Caki2 (cell line): ENCODE data around the gene RCAN3. TPM values are rescaled to one million over a fixed set of nuclear protein-coding genes. Genes with fewer than 3 reads are reported as not detected.

ENCODE experiments used
- DNase-seq: peaks from one replicate; pipeline ENCODE4 v3.0.0-alpha.2; 2015; ENCODE audit warnings: low read depth
- in situ Hi-C: cut with HindIII; loops from 2 replicates; pipeline ENCODE4 v1.10.0; 2016; ENCODE audit warnings: low sequenced_read_pairs, low pct_unique_long_range_greater_than_20kb, mixed read lengths
- total RNA-seq: library from RNA; depleted of rRNA; stranded (reverse); fragments of >200 nt; shearing (Covaris generic); gene quantifications from 2 replicates; pipeline ENCODE4 v1.2.3, GENCODE V29; 2014; ENCODE audit warnings: low replicate concordance

Gene RCAN3
- total RNA-seq, 1 experiment from 2014 or later: 4.0 TPM

DNA sequence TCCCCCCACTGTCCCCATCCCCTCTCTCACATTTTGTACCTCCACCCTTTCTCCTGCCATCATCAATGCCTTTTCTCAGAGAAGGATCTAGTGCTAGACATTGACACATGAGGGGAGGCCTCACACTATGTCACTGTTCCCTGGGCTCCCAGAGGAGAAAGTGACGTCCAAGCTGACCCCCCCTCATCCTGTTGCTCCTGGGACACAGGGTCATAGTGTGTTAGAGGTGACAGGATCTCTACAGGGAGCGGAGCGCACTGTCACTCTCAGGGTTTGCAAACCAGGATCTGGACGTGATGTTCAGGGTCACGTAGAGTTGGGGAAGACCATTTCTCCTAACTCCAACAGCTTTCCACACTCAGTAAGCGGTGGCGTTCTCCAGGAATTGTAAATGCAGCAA lies 55.8 kb downstream of the RCAN3 start:
- in situ Hi-C loops: no loop called here
- no peak for DNase-seq

DNA sequence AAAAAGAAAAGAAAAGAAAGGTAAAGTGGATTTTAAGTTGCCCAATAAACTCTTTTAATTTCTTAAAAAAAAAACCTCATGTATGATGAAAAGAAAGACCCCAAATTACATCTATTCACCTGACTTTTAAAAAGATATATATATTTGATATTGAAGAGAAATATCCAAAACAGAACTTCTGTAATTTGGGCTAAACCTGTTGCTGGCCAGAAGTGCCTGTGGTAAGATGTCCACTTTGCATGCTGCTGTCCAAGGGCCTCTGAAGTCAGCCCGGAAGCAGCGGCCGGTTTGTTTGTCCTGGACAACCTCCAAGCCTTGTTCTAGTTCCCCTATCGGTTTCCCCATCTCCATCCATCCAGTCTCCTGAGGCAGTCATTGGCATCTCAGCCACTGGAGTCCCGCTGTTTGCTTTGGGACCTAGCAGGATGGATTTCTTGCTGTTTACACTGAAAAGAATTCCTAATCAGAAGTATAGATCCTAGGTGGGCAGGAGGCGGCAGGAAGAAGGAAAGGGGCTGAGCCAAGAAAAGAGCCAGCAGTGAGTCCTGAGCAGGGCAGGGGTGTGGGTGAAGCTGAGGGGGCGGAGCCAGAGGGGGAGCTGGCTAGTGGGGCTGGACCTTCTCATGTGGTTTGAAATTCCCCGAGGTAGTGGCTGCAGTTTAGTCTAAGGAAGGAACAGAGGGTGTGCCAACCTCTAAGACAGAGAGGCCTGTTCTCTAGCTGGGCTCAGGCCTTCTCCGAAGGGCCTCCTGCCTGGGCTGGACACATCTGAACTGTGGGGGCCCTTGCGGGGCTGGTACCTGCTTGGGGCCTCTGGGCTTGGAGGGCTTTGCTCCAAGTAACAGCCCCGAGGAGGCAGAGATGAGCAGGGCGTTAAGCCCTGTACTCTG lies 56.5 kb downstream of the RCAN3 start:
- DNase-seq: peak; percentile 74
- in situ Hi-C loops: no loop called here

DNA sequence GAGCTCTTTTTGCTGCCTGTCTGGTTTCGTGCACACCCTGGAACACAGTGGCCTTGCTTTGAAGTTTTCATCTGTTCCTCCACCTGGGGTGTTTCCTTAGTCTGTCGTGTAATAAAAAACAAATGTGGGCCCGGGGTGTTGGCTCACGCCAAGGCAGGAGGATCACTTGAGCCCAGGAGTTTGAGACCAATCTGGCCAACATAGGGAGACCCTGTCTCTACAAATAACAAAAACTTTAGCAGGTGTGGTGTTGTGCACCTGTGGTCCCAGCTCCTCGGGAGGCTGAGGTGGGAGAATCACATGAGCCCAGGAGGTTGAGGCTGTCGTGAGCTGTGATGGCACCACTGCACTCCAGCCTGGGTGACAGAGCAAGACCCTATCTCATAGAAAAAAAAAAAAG lies 57.7 kb downstream of the RCAN3 start:
- DNase-seq: no peak
- in situ Hi-C loops: no loop called here

DNA sequence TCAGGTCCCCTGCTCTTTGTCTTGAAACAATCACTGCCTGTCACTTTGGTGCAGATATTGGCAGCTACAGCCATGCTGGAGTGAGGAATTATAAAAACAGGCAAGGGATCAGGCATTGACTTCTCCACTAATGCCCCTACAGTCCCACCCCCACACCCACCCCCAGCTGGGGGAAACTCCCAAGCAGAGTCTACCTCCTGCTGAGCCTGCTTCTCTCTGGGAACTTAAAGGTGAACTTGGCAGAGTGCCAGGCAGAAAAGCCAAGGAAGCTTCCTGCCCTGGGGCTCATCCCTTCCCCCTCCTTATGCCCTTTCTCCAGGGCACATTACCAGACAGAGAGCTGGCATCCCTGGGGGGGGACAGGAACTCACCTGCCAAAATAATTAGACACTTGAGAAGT lies 60.0 kb downstream of the RCAN3 start:
- DNase-seq: peak; percentile 23
- in situ Hi-C loops: no loop called here

DNA sequence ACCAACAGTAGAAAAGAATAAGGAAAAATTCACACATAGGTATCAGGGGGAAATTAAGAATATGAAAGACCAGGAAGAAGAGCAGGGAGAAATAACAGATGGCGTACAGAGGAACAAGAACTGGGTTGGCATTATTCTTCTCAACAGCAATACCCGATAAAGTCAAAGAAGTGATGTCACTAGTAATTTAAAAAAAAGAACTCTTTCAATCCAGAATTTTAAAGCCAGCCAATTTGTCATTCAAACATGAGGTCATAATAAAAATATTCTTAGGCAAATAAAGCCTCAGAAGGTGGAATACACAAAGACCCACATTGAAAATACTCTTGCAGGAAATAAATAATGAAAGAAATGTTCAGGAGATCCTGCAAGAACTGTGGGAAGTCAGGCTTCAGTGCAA lies 62.1 kb downstream of the RCAN3 start:
- in situ Hi-C loops: no loop called here
- DNase-seq: no peak

DNA sequence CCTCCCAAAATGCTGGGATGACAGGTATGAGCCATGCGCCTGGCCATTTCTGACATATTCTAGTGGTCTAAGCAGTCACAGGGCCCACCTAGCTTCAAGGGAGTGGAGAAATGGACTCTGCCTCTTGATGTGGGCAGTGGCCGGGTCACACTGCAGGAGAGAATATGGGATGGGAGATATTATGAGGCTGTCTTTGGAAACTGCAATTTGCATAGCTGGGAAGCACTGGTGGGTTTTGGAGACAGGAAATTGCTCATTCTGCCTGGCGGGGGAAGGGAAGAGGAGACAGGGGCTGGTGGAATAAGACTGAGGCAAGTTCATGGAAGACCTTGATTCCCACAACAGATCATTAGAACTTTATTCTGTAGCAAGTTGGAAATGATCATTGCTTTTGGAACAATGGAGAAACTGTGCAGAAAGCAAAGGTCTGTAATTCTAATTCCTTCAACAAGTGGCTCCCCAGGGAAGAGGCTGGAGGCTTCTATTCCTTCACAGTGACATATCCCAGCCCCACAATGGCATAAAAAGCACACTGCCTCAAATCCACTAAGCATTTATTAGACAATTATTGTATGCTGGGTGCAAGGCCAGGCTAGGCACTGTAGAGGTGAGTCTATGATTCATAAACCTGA lies 63.7 kb downstream of the RCAN3 start:
- in situ Hi-C loops: no loop called here
- DNase-seq: no peak

DNA sequence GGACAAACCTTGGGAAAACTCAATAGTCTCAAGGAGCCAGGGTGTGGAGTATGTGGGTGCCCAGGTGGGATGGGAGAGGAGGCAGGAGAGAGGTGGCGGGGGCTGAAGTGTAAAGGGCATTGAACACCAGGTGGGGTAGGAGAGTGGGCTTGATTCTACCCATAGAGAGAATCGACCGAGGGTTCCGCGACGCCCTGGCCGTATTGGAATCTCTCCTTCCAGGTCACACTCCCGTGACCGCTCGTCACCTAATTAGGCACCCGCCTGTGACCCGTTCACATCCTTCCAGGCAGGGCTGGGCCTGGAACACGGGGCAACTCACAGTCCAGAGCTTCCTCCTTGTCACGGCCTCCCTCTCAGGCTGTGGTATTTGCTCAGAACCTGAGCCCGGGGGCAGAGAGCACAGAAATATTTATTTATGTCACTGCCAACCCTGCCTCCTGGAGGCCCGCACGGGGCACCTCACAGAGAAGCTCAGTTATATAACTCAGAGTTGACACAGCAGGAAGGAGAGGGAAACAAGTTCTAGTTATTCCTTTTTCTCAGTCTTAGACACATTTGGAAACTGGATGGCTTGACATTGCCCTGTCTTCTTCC lies 65.3 kb downstream of the RCAN3 start:
- peak; percentile 35 for DNase-seq
- in situ Hi-C loops: no loop called here

DNA sequence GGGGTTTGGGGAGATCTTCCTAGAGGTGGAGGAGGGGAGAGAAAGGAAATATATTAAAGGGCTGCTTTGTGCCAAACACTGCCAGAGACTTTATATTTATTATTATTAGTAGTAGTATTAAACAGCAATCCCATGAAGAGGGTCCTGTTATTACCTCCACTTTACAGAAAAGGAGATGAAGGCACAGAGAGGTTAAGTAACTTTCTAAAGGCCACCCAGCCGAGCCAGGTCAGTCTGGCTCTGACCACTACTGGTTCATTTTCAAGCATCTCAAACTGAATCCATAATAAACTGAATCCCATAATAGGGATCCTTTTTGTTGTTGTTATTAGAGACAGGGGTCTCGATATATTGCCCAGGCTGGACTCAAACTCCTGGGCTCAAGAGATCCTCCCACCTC lies 65.8 kb downstream of the RCAN3 start:
- no peak for DNase-seq
- in situ Hi-C loops: no loop called here

DNA sequence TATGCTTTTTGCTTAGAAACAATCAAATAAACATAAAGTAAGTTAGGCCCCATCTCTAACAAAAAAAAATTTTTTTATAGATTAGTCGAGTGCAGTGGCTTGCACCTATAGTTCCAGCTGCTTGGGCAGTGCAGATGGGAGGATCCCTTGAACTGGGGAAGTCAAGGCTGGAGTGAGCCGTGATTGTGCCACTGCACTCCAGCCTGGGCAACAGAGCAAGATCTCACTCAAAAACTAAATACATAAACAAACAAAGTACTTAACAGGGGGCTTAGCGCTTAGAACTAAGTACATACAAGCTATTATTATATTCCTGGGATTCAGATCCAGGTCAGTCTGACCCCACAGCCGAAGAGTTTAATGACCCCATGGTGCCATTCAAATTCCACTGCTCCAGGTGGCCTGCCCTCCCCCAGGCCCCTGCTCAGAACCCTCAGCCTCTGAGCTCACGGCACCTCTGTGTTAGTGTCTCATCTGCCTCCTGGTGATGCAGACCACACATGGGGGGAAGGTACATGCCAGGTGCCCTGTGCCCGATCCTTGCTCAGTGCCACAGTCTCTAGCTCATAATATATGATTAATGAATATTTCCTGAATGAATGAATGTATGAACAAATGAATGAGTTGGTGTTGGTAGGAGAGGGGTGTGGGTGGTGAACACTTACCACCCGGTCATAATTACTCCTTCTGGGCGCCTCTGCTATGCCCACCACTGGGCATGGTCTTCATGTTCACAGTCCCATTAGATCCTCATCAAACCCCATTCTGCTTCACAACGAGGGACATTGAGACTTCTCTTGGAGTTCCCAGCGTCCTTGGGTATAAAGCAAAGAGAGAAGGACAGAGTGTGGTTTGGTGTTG lies 67.9 kb downstream of the RCAN3 start:
- in situ Hi-C loops: no loop called here
- no peak for DNase-seq

DNA sequence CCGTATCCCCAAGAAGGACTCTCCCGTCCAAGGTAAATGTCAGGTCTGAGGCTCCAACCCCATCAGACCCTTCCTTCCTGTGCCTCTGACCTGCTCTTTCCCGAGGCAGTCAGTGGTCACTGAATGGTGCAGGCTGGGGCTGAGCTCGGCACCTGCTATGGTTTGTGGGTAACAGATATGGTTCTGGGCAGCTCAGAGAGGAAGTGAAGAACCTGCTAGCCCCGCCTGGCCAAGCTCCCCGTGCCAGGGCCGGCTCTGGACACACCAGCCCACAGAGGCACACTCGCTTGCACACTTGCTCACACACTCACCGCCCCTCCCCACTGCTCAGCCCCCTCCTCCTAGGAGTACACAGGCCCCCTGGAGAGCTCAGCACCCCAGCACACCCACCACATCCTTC lies 69.7 kb downstream of the RCAN3 start:
- DNase-seq: no peak

DNA sequence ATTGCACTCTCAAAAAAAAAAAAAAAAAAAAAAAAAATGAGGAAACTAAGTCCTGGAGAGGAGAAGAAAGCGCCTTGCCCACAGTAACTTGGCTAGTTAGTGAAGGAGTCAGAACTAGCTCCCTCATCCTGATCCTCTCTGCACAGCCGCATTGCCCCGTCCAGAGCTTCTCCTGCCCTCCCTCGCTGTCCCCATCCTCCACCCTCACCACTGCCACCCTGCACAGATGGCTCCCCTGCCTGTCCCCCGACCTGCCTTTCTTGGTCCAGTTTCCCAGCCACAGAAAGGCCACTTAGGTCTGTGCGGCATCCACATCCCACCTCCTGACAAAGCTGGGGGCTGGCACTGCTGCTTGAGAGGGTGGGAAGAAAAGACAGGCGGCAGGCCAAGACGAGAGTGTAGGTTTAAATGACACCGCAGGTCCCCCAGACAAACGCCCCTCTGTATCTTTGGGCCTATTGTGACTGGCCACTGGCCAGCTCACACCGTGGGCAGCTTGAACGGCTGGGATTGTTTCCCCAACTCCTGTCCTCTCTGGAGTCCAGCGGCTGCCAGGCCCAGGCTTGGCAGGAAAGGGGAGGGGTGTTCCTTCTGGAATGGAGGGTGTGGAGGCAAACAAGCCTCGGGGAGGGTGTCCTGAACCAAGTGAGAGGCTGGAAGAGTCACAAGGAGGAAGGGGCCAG lies 73.4 kb downstream of the RCAN3 start:
- DNase-seq: no peak
- in situ Hi-C loops: no loop called here

More for the DNA sequence above, 69.7 kb downstream of the RCAN3 start:
- in situ Hi-C loops: no loop called here

DNA sequence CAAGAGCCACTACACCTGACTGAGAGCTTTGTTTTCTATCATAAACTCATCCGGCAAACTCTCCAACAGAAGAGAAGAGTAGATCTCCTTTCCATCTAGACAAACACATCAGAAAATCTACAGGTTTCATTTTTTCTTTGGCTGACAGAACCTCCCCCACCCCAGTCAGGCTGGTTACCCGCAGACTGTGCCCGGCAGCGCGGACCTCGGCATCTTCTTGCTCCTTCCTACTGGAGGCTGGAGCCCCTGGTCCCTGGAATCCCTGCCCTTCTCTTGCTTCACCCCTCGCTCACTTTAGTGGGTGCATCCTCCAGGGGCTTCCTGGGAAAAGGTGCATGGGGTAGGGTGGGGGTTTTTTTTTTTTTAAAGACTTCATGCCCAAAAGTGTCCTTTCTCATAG lies 76.2 kb downstream of the RCAN3 start:
- in situ Hi-C loops: no loop called here
- no peak for DNase-seq

DNA sequence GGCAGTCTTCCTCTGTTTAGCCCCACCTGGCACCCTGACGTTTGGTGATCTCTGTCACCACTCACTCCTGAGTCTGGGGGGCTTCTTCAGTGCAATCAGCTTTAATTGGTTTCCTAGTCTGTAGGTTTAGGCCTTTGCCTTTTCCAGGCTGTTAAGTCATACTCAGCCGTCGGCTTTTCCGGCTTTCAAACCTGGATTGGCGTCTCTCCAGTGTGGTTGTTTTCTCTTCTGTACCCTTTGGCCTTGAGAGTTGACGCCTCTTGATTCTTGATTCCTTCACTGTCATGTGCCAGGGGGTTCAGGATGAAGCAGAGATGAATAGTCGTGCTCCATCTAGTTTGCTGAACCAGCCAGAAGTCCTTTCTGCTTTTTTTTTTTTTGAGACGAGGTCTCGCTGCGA lies 78.1 kb downstream of the RCAN3 start:
- in situ Hi-C loops: no loop called here
- DNase-seq: no peak

DNA sequence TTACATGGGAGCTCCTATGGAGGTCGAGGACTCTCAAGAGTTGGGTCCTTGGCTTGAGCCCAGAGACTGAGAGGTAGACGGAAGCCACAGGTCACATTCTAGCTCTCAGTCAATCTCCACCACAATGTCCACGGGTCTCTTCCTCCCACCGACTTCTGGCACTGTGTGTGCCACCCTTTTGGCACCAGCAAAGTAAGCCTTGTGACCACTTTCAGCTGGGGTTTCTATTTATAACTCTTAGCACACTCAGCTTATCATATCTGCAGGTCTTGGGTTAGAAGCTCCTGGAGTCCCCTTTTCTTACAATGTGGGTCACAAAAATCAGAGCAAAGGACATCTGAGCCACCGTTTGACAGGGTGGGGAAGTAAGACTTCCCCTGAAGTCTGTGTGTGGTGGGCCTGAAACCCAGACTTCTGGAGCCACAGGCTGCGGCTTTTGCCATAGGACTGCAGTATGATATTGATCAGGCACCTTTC lies 81.6 kb downstream of the RCAN3 start:
- in situ Hi-C loops: no loop called here
- DNase-seq: no peak

DNA sequence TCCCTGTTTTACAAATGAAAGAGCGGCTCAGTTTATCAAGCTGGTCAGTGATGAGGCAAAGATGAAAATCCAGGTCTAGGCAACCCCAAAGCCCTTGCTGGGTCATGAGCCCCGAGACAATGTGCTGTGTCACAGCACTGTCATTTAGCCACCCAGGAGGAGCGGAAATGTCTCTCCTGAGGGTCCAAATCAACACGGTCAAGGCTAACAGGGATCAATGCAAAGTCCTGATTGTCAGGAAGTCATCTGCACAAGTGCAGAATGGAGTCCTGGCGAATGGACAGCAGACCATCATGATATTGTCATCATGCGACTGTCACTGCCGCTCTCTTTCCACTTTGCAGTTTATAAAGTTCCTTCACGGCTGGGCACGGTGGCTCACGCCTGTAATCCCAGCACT lies 83.5 kb downstream of the RCAN3 start:
- in situ Hi-C loops: no loop called here
- DNase-seq: no peak

DNA sequence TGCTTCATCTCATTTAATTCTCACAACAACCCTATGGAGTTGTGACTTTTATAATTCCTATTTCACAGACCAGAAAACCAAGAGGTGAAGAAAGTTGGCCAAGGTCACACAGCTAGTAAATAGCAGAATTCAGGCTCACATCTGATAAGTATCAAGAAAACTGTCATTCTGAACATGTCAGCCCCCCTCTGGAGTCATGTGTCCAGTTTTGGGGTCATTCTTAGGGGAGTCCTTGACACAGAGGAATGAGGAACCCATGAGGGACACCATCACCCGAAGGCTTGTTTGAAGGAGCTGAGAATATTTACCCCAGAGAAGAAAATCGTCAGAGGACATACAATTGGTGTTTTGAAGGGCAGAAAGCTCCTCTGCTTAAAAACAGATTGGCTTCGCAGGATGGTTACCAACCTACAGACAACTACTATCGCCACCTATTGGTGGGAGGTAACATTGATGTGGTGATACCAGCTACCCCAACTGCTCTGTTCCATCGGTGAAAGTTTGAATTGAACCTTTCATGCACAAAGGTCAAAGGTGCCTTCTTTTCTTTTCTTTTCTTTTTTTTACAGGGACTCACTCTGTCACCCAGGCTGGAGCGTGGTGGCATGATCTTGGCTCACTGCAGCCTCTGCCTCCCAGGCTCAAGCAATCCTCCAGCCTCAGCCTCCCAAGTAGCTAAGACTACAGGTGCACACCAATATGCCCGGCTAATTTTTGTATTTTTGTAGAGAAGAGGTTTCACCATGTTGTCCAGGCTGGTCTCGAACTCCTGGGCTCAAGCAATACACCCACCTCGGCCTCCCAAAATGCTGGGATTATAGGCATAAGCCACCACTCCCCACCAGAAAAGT lies 84.6 kb downstream of the RCAN3 start:
- peak; percentile 40 for DNase-seq
- in situ Hi-C loops: no loop called here

DNA sequence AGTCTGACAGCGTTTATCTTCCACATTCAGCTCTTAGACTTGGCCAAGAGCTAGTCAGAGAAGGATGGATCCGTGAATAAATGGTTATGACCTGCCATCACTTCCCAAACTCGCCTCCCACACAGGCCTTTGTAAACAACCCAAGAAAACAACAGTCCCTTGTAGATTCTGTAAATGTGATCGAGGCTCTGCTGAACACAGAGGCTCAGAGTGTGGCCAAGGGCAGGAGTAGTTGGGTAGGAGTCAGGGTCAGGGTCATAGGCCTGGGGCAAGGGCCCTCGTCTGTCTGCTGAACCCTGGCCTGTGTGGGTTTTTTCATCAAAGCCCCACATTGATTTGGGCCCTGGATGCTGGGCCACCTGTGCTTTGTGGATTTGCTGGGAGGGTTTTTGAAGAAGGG lies 85.9 kb downstream of the RCAN3 start:
- DNase-seq: no peak
- in situ Hi-C loops: no loop called here
